ENCODE measurements around the gene DDX49. TPM values are rescaled to one million over a fixed set of nuclear protein-coding genes. Genes with fewer than 3 reads are reported as not detected.

Gene DDX49
- polyA plus RNA-seq, 1 of the 3 experiments (the other 2 are of a cell fraction), result 86.8 TPM

DNA sequence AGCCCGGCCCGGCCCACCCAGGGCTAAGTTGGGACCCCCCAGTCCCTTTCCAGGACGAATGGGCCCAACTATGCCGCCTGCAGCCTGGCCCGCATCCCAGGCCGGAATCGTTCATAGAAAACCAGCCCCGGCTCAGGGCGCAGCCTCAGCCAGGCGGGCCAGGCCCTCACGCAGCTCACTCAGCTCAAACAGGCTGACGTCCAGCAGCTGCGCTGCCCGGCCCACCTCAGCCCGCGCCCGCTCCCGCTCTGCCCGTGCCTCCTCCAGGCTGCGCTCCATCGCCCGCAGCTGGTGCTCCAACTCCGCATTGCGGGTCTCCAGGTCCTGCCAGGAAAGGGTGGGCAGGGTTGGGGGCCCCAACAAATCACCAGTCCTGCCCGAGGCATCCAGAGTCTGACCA, 9.8 kb downstream of the DDX49 start:
- Histone ChIP-seq H3K36me3 (replicated peaks in 1 of 2; ENCODE audit: control insufficient read depth in 1 of 2, insufficient read depth in 2 of 2, low read length in 1 of 2) (peaks cover 27 to 36% of the 10 kb centered on the region in 2 experiments), H3K4me2 (no peak overlapping the region), H3K9me3 (no peaks in the 10 kb centered on the region), H3K4me3 (ENCODE audit: low read depth in 2 of 2, low read length in 1 of 2) (no peak overlapping the region), H4K20me1 (ENCODE audit: insufficient read depth) (peaks cover 12% of the 10 kb centered on the region; the same call in 1 of the 2 replicates), H2AFZ (ENCODE audit: low read depth) (no peak overlapping the region), H3K4me1 (ENCODE audit: control insufficient read depth in 1 of 2, insufficient read depth in 2 of 2, low read depth in 1 of 2, low read length in 1 of 2) (peaks cover 0 to 9% of the 10 kb centered on the region in 2 experiments; a peak in 1 of 4 replicates), H3K27ac (ENCODE audit: low read depth in 2 of 2, low read length in 1 of 2) (no peak overlapping the region), H3K9me2 (no peaks in the 10 kb centered on the region), H3K9ac (no peak overlapping the region), H3K79me2 (ENCODE audit: insufficient read depth) (no peaks in the 10 kb centered on the region), H3F3A (replicated peaks; ENCODE audit: insufficient read depth) (peaks cover 21% of the 10 kb centered on the region), H3K27me3 (ENCODE audit: insufficient read depth) (no peaks in the 10 kb centered on the region)
- TF ChIP-seq GATA2 (CRISPR knock-in tag; IDR thresholded peaks at IDR 0.05) (no peak), EP300 (IDR thresholded peaks at IDR 0.05; ENCODE audit: borderline replicate concordance in 1 of 2, low read depth in 1 of 2, low read length in 1 of 2) (no peak), RCOR1 (IDR thresholded peaks at IDR 0.05; ENCODE audit: low read length) (no peak)
- TF ChIP-seq, protein P1, sequence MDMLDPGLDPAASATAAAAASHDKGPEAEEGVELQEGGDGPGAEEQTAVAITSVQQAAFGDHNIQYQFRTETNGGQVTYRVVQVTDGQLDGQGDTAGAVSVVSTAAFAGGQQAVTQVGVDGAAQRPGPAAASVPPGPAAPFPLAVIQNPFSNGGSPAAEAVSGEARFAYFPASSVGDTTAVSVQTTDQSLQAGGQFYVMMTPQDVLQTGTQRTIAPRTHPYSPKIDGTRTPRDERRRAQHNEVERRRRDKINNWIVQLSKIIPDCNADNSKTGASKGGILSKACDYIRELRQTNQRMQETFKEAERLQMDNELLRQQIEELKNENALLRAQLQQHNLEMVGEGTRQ (IDR thresholded peaks at IDR 0.05; ENCODE audit: borderline replicate concordance, low read depth, low read length), result no peak
- ChIA-PET CTCF (interaction anchor here (1.3 to 2.0 kb wide), 4 partner anchors 9 to 57 kb away, joined by 3 to 6 read pairs (median 5); no protein-coding TSS in a partner anchor), POLR2A (interaction anchor here (2.4 kb wide), 1 partner anchor 10 kb away, joined by 16 read pairs; the partner anchor contains the start of genes COPE and DDX49)
- 94% methylated on average over 20 of the region's 25 CpGs for WGBS (ENCODE audit: low lambda C conversion rate)
- no peak for DNase-seq

DNA sequence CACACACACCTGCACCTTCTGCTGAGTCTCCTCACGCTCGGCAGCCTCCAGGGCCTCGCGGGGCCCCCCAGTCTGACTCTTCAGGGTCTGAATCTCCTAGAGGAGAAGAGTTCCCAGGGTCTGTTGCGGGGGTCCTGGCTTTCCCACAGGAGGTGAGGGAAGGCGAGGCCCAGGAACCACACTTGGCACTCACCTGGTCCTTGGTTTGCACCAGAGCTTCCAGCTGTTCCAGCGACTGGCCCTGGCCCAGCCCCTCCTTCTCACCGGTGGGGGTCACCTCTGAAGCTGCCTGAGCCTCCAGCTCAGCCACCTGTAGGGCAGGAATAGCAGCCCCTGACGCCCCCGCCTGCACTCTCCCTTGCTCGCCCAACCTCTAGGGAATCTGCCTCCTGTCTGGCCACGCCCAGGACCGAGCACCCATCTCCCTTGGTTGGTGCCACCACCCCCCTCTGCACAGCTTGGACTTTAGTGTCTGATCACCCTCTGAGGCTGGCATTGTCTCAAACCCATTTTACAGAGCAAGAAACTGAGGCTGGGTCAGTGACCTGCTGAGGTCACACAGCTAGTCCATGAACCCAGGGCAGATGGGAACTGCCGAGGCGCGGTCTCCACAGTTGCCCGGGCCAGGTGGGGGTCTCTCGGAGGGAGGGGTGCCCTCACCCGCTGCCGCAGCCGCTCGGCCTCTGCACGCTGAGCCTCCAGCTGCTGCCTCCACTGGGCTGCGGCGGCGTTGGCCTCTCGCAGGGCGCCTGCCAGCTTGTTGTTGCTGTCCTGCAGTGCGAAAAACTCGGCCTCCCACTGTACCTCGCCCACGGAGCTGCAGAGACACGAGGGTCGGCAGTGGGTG, 12.0 kb downstream of the DDX49 start:
- CTCF ChIA-PET, result interaction anchor here (0.7 to 1.3 kb wide), 3 partner anchors 13 to 84 kb away, joined by 3 to 4 read pairs (median 4); no protein-coding TSS in a partner anchor
- no peak overlapping the region for H2AFZ ChIP-seq (ENCODE audit: low read depth)
- WGBS (ENCODE audit: low lambda C conversion rate), result 89% methylated on average over 19 of the region's 34 CpGs
- DNase-seq, result no peak
- H3K27me3 ChIP-seq (ENCODE audit: insufficient read depth), result no peaks in the 10 kb centered on the region
- POLR2A ChIA-PET, result interaction anchor here (2.0 kb wide), 1 partner anchor 12 kb away, joined by 9 read pairs; the partner anchor contains the start of genes COPE and DDX49
- no peak overlapping the region for H3K27ac ChIP-seq (ENCODE audit: low read depth in 2 of 2, low read length in 1 of 2)
- no peaks in the 10 kb centered on the region for H3K9me2 ChIP-seq
- H3K9ac ChIP-seq, result no peak overlapping the region
- no peak overlapping the region for H3K4me3 ChIP-seq (ENCODE audit: low read depth in 2 of 2, low read length in 1 of 2)
- peaks cover 21 to 43% of the 10 kb centered on the region in 2 experiments for H3K36me3 ChIP-seq (replicated peaks in 1 of 2; ENCODE audit: control insufficient read depth in 1 of 2, insufficient read depth in 2 of 2, low read length in 1 of 2)
- TF ChIP-seq, protein P2, sequence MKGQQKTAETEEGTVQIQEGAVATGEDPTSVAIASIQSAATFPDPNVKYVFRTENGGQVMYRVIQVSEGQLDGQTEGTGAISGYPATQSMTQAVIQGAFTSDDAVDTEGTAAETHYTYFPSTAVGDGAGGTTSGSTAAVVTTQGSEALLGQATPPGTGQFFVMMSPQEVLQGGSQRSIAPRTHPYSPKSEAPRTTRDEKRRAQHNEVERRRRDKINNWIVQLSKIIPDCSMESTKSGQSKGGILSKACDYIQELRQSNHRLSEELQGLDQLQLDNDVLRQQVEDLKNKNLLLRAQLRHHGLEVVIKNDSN (IDR thresholded peaks at IDR 0.05; ENCODE audit: borderline replicate concordance, low read depth), result no peak
- TF ChIP-seq EP300 (IDR thresholded peaks at IDR 0.05; ENCODE audit: borderline replicate concordance in 1 of 2, low read depth in 1 of 2, low read length in 1 of 2) (no peak), RXRA (IDR thresholded peaks at IDR 0.05; ENCODE audit: borderline replicate concordance, low read depth) (no peak), MXI1 (IDR thresholded peaks at IDR 0.05; ENCODE audit: low read depth, low read length) (no peak), SMC3 (IDR thresholded peaks at IDR 0.05; ENCODE audit: low read depth, low read length) (no peak), RAD21 (IDR thresholded peaks at IDR 0.05; ENCODE audit: low read length) (no peak), TEAD4 (IDR thresholded peaks at IDR 0.05; ENCODE audit: borderline replicate concordance, insufficient read depth) (no peak), MEF2A (IDR thresholded peaks at IDR 0.05; ENCODE audit: borderline replicate concordance, low read depth) (no peak), TAF1 (IDR thresholded peaks at IDR 0.05; ENCODE audit: borderline replicate concordance, low read depth, low read length) (no peak), FOSL2 (IDR thresholded peaks at IDR 0.05; ENCODE audit: borderline replicate concordance, low read depth) (no peak)
- TF ChIP-seq, protein P3, sequence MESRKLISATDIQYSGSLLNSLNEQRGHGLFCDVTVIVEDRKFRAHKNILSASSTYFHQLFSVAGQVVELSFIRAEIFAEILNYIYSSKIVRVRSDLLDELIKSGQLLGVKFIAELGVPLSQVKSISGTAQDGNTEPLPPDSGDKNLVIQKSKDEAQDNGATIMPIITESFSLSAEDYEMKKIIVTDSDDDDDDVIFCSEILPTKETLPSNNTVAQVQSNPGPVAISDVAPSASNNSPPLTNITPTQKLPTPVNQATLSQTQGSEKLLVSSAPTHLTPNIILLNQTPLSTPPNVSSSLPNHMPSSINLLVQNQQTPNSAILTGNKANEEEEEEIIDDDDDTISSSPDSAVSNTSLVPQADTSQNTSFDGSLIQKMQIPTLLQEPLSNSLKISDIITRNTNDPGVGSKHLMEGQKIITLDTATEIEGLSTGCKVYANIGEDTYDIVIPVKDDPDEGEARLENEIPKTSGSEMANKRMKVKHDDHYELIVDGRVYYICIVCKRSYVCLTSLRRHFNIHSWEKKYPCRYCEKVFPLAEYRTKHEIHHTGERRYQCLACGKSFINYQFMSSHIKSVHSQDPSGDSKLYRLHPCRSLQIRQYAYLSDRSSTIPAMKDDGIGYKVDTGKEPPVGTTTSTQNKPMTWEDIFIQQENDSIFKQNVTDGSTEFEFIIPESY (IDR thresholded peaks at IDR 0.05; ENCODE audit: borderline replicate concordance, low read depth), result no peak
- no peaks in the 10 kb centered on the region for H3K9me3 ChIP-seq
- H3K79me2 ChIP-seq (ENCODE audit: insufficient read depth), result peaks cover 11% of the 10 kb centered on the region
- peaks cover 0 to 9% of the 10 kb centered on the region in 2 experiments; a peak in 1 of 4 replicates for H3K4me1 ChIP-seq (ENCODE audit: control insufficient read depth in 1 of 2, insufficient read depth in 2 of 2, low read depth in 1 of 2, low read length in 1 of 2)
- no peak overlapping the region for H3K4me2 ChIP-seq
- H4K20me1 ChIP-seq (ENCODE audit: insufficient read depth), result peaks cover 12% of the 10 kb centered on the region; the same call in 1 of the 2 replicates
- peaks cover 22% of the 10 kb centered on the region for H3F3A ChIP-seq (replicated peaks; ENCODE audit: insufficient read depth)
